Liver (tissue), 9 donors: ENCODE data around the gene DCTN5. TPM values are rescaled to one million over a fixed set of nuclear protein-coding genes. Genes with fewer than 3 reads are reported as not detected.
"Not testable (repeated sequence)": the region's sequence is repeated elsewhere in the genome, so short reads cannot be mapped to it uniquely, and the experiment has no call there.

Experiments used
- DNase-seq: peaks from one replicate; pipeline ENCODE4 v3.0.0-alpha.2; 2017; ENCODE audit warnings: low spot score
- H3K27ac ChIP-seq, 2 donors: one replicate each; pipeline ENCODE4 v1.7.0; 2013; ENCODE audit warnings: inconsistent platforms in 2 of 2, low read length in 2 of 2, control low read depth in 1 of 2, low read depth in 1 of 2, mild to moderate bottlenecking in 1 of 2
- H3K27me3 ChIP-seq, 4 donors: one replicate each; pipeline versions ENCODE4 v1.6.1 to v1.7.0; 2013; ENCODE audit warnings: low read length in 3 of 4, inconsistent platforms in 1 of 4, mild to moderate bottlenecking in 1 of 4, moderate library complexity in 1 of 4; ENCODE audit not compliant: control insufficient read depth in 4 of 4, insufficient read depth in 4 of 4
- H3K36me3 ChIP-seq, 4 donors: one replicate each; pipeline versions ENCODE4 v1.6.1 to v1.7.0; 2013; ENCODE audit warnings: low read length in 3 of 4, mild to moderate bottlenecking in 3 of 4, low read depth in 1 of 4, moderate library complexity in 1 of 4; ENCODE audit not compliant: control insufficient read depth in 4 of 4, insufficient read depth in 3 of 4
- H3K4me1 ChIP-seq, 4 donors: one replicate each; pipeline versions ENCODE4 v1.6.1 to v1.7.0; 2013; ENCODE audit warnings: low read length in 3 of 4, mild to moderate bottlenecking in 3 of 4, moderate library complexity in 1 of 4; ENCODE audit not compliant: control insufficient read depth in 4 of 4, insufficient read depth in 4 of 4
- H3K4me3 ChIP-seq, 3 donors: one replicate each; pipeline versions ENCODE4 v1.6.1 to v1.7.0; 2013; ENCODE audit warnings: low read length in 3 of 3, control low read depth in 1 of 3, low read depth in 1 of 3, mild to moderate bottlenecking in 1 of 3
- H3K9ac ChIP-seq, 2 donors: one replicate each; pipeline ENCODE4 v1.7.0; 2013; ENCODE audit warnings: low read length in 2 of 2, mild to moderate bottlenecking in 2 of 2, moderate library complexity in 2 of 2, control low read depth in 1 of 2, low read depth in 1 of 2
- H3K9me3 ChIP-seq, 4 donors: one replicate each; pipeline versions ENCODE4 v1.6.1 to v1.7.0; 2013; ENCODE audit warnings: low read length in 3 of 4; ENCODE audit not compliant: control insufficient read depth in 4 of 4
- ATF3 ChIP-seq: IDR thresholded peaks from 2 replicates; pipeline ENCODE4 v1.6.1; 2016; ENCODE audit warnings: antibody characterized with exemption
- CTCF ChIP-seq: fragments of 150-350 bp; IDR thresholded peaks from 2 replicates; pipeline ENCODE4 v1.5.1; 2017; ENCODE audit warnings: improper control_type of control experiment, low read depth, low read length; ENCODE audit not compliant: missing input control
- EGR1 ChIP-seq, 2 donors: IDR thresholded peaks; 2 replicates each; pipeline ENCODE4 v1.6.1; 2016 to 2018; ENCODE audit warnings: antibody characterized with exemption in 2 of 2, low read depth in 2 of 2
- FOXA1 ChIP-seq: IDR thresholded peaks from 2 replicates; pipeline ENCODE4 v1.6.1; 2016; ENCODE audit warnings: antibody characterized with exemption
- FOXA2 ChIP-seq: IDR thresholded peaks from 2 replicates; pipeline ENCODE4 v1.6.1; 2016; ENCODE audit warnings: antibody characterized with exemption
- GABPA ChIP-seq, 2 donors: IDR thresholded peaks in 1 of 2; conservative IDR thresholded peaks in 1 of 2; 2 replicates each; pipeline ENCODE4 v1.6.1; 2016; ENCODE audit warnings: antibody characterized with exemption in 2 of 2, mild to moderate bottlenecking in 1 of 2, moderate library complexity in 1 of 2
- HNF4A ChIP-seq, 2 donors: conservative IDR thresholded peaks; 2 replicates each; pipeline ENCODE4 v1.6.1; 2016; ENCODE audit warnings: antibody characterized with exemption in 2 of 2, mild to moderate bottlenecking in 2 of 2
- HNF4G ChIP-seq: IDR thresholded peaks from 2 replicates; pipeline ENCODE4 v1.6.1; 2016; ENCODE audit warnings: antibody characterized with exemption
- JUND ChIP-seq, 2 donors: IDR thresholded peaks; 2 replicates each; pipeline ENCODE4 v1.6.1; 2016; ENCODE audit warnings: antibody characterized with exemption in 2 of 2
- MAX ChIP-seq: IDR thresholded peaks from 2 replicates; pipeline ENCODE4 v1.6.1; 2016; ENCODE audit warnings: antibody characterized with exemption
- NR2F2 ChIP-seq: IDR thresholded peaks from 2 replicates; pipeline ENCODE4 v1.6.1; 2016; ENCODE audit warnings: antibody characterized with exemption
- RAD21 ChIP-seq, 2 donors: IDR thresholded peaks; 2 replicates each; pipeline ENCODE4 v1.6.1; 2016; ENCODE audit warnings: antibody characterized with exemption in 2 of 2, mild to moderate bottlenecking in 2 of 2
- RXRA ChIP-seq, 2 donors: IDR thresholded peaks; 2 replicates each; pipeline ENCODE4 v1.6.1; 2017 to 2018; ENCODE audit warnings: antibody characterized with exemption in 2 of 2, mild to moderate bottlenecking in 1 of 2
- SP1 ChIP-seq: IDR thresholded peaks from 2 replicates; pipeline ENCODE4 v1.6.1; 2018; ENCODE audit warnings: antibody characterized with exemption, mild to moderate bottlenecking
- TAF1 ChIP-seq: conservative IDR thresholded peaks from 2 replicates; pipeline ENCODE4 v1.6.1; 2016; ENCODE audit warnings: antibody characterized with exemption, mild to moderate bottlenecking
- YY1 ChIP-seq: IDR thresholded peaks from 2 replicates; pipeline ENCODE4 v1.6.1; 2016; ENCODE audit warnings: antibody characterized with exemption, mild to moderate bottlenecking
- ZBTB33 ChIP-seq: IDR thresholded peaks from 2 replicates; pipeline ENCODE4 v1.6.1; 2016; ENCODE audit warnings: antibody characterized with exemption
- WGBS: extraction: QIAGEN DNeasy Blood & Tissue Kit; methylation state at CpG from one replicate; pipeline ENCODE4 v1.1.7; 2013; 5-methylcytosine and 5-hydroxymethylcytosine counted together
- polyA plus RNA-seq, 2 donors: library from polyadenylated mRNA; stranded (reverse) in 1 of 2; unstranded in 1 of 2; fragments of 200-250 nt in 1 of 2; fragments of >200 nt in 1 of 2; fragmentation: Nextera tagmentation in 1 of 2; extraction: Ambion mirVana in 1 of 2; gene quantifications; one replicate each; pipeline versions ENCODE4 v1.2.1 to v1.2.3, GENCODE V29; 2013 to 2015
- total RNA-seq, 2 donors: library from RNA; depleted of rRNA; stranded (reverse); fragments of >200 nt; gene quantifications; one replicate each; pipeline ENCODE4 v1.2.3, GENCODE V29; 2014
- donor health status: healthy.
- donor health status: healthy.
- donor health status: healthy.
- donor health status: healthy.
- donor health status: healthy.

Gene DCTN5
- total and polyA plus RNA-seq, 4 donors: 8.3 to 20.9 (median 16.0) TPM

- Histone ChIP-seq H3K9ac (no peak overlapping the region), H3K36me3 (peaks cover 6 to 28% (median 16%) of the 10 kb centered on the region in 4 donors), H3K4me3 (no peak overlapping the region), H3K27me3 (no peaks in the 10 kb centered on the region), H3K9me3 (no peaks in the 10 kb centered on the region), H3K4me1 (no peaks in the 10 kb centered on the region), H3K27ac (no peak overlapping the region)
- 96% methylated on average over 1 of the region's 1 CpG for WGBS
- no peak for TF ChIP-seq HNF4G
- DNase-seq: no peak
Observed at GRCh38 chr16:23609929-23610328, 31.3 kb upstream of the DCTN5 start.

GRCh38 chr16:23610905-23611304 lies 30.4 kb upstream of the DCTN5 start:
- WGBS: 99% methylated on average over 6 of the region's 6 CpGs
- peaks cover 6 to 23% (median 15%) of the 10 kb centered on the region in 4 donors for H3K36me3 ChIP-seq
- H3K4me3 ChIP-seq, H3K9me3 ChIP-seq, H3K27ac ChIP-seq, H3K9ac ChIP-seq, DNase-seq, H3K27me3 ChIP-seq, H3K4me1 ChIP-seq: not testable (repeated sequence)

- Histone ChIP-seq H3K9ac (no peak overlapping the region), H3K9me3 (no peaks in the 10 kb centered on the region), H3K4me3 (no peak overlapping the region), H3K4me1 (no peaks in the 10 kb centered on the region), H3K27me3 (no peaks in the 10 kb centered on the region), H3K27ac (no peak overlapping the region), H3K36me3 (peaks cover 6 to 22% (median 11%) of the 10 kb centered on the region in 4 donors)
- 97% methylated on average over 3 of the region's 3 CpGs for WGBS
- TF ChIP-seq ZBTB33: no peak
- no peak for TF ChIP-seq ATF3
- no peak for TF ChIP-seq FOXA2
- no peak for TF ChIP-seq RXRA (IDR thresholded peaks at IDR 0.05)
- no peak for TF ChIP-seq FOXA1
- DNase-seq: no peak
Observed at GRCh38 chr16:23611936-23612335, 29.3 kb upstream of the DCTN5 start.

- Histone ChIP-seq H3K36me3 (peaks cover 6 to 36% (median 28%) of the 10 kb centered on the region in 4 donors), H3K4me3 (no peak overlapping the region), H3K9me3 (no peaks in the 10 kb centered on the region), H3K27ac (no peak overlapping the region), H3K9ac (no peak overlapping the region), H3K27me3 (no peaks in the 10 kb centered on the region), H3K4me1 (no peaks in the 10 kb centered on the region)
- WGBS: 91% methylated on average over 9 of the region's 9 CpGs
- no peak for DNase-seq
- TF ChIP-seq SP1 (no peak), MAX (no peak), FOXA2 (no peak), RAD21 (IDR thresholded peaks at IDR 0.05) (no peak), JUND (IDR thresholded peaks at IDR 0.05) (no peak), ATF3 (no peak), FOXA1 (no peak), HNF4G (no peak), TAF1 (no peak), EGR1 (IDR thresholded peaks at IDR 0.05; ENCODE audit: low read depth in 2 of 2) (no peak), HNF4A (conservative IDR thresholded peaks at IDR 0.05) (no peak), YY1 (no peak), NR2F2 (no peak), ZBTB33 (no peak), CTCF (no peak), GABPA (IDR thresholded peaks at IDR 0.05 in 1 of 2, conservative IDR thresholded peaks at IDR 0.05 in 1 of 2) (no peak)
Observed at GRCh38 chr16:23615805-23616204, 25.5 kb upstream of the DCTN5 start.
